B cell (primary cell): ENCODE measurements around the gene TPBG. TPM values are rescaled to one million over a fixed set of nuclear protein-coding genes. Genes with fewer than 3 reads are reported as not detected.

ENCODE experiments used
- ATAC-seq: fragments of 200-7000 bp; cut with Tn5 transposase; one replicate; pipeline ENCODE4 v1.10.0; 2021; ENCODE audit warnings: low read depth, mild to moderate bottlenecking, moderate number of reproducible peaks, moderate library complexity
- CTCF ChIA-PET: fragments of 350-600 bp; sonication (Branson Sonifier 250); formaldehyde crosslinking; loops from one replicate; lab custom pipeline; 2021; ENCODE audit warnings: antibody characterized with exemption, inconsistent platforms; lab: Charles Lee
- POLR2A ChIA-PET: fragments of 350-600 bp; sonication (Branson Sonifier 250); formaldehyde crosslinking; loops from one replicate; lab custom pipeline; 2021; ENCODE audit warnings: antibody characterized with exemption; lab: Charles Lee
- DNase-seq: peaks from one replicate; pipeline ENCODE4 v3.0.0; 2013
- H2AFZ ChIP-seq: 2 replicates; pipeline ENCODE4 v1.6.1; 2012; ENCODE audit warnings: mild to moderate bottlenecking, low read depth, low read length; ENCODE audit not compliant: insufficient read depth, poor library complexity, severe bottlenecking
- H3K27ac ChIP-seq, 2 donors: 1 replicate in 1 of 2; 2 replicates in 1 of 2; pipeline ENCODE4 v1.5.1; 2012 to 2013; ENCODE audit warnings: low read length in 2 of 2, mild to moderate bottlenecking in 2 of 2, moderate library complexity in 1 of 2
- H3K27me3 ChIP-seq, 4 experiments: fragments of 200-600 bp in 1 of 4; sonication (generic) in 1 of 4; replicated peaks in 1 of 4; 1 replicate in 2 of 4; 2 replicates in 2 of 4; pipeline versions ENCODE4 v1.6.1 to v1.7.0; 2013 to 2016; ENCODE audit warnings: low read length in 3 of 4, mild to moderate bottlenecking in 2 of 4, mixed read lengths in 1 of 4, moderate library complexity in 1 of 4; ENCODE audit not compliant: insufficient read depth in 4 of 4, control insufficient read depth in 3 of 4; ENCODE audit errors: control extremely low read depth in 1 of 4
- H3K36me3 ChIP-seq, 2 experiments: replicated peaks in 1 of 2; 1 replicate in 1 of 2; 2 replicates in 1 of 2; pipeline versions ENCODE4 v1.6.1 to v1.7.1; 2013; ENCODE audit warnings: low read length in 1 of 2; ENCODE audit not compliant: insufficient read depth in 2 of 2, control insufficient read depth in 1 of 2; ENCODE audit errors: control extremely low read depth in 1 of 2, extremely low read depth in 1 of 2
- H3K4me1 ChIP-seq, 2 donors: fragments of 200-600 bp in 1 of 2; sonication (generic) in 1 of 2; 1 replicate in 1 of 2; 2 replicates in 1 of 2; pipeline versions ENCODE4 v1.5.1 to v1.6.1; 2013 to 2017; ENCODE audit warnings: low read length in 2 of 2; ENCODE audit not compliant: control insufficient read depth in 2 of 2, insufficient read depth in 2 of 2
- H3K4me2 ChIP-seq: replicated peaks from 2 replicates; pipeline ENCODE3; 2012; ENCODE audit warnings: mild to moderate bottlenecking, low read depth, low read length; ENCODE audit not compliant: poor library complexity, severe bottlenecking
- H3K4me3 ChIP-seq, 5 experiments: fragments of 200-600 bp in 1 of 5; sonication (generic) in 1 of 5; 1 replicate in 3 of 5; 2 replicates in 2 of 5; pipeline versions ENCODE4 v1.5.1 to v1.7.0; 2011 to 2016; ENCODE audit warnings: low read length in 4 of 5, mild to moderate bottlenecking in 4 of 5, low read depth in 2 of 5, control low read depth in 1 of 5, moderate library complexity in 1 of 5; ENCODE audit not compliant: insufficient read depth in 1 of 5; ENCODE audit errors: control extremely low read depth in 1 of 5, extremely low read depth in 1 of 5
- H3K79me2 ChIP-seq: fragments of 200-600 bp; sonication (generic); one replicate; pipeline ENCODE4 v1.6.0; 2016; ENCODE audit warnings: low read length; ENCODE audit not compliant: control insufficient read depth, insufficient read depth
- H3K9ac ChIP-seq: fragments of 200-600 bp; sonication (generic); 2 replicates; pipeline ENCODE4 v1.6.1; 2017; ENCODE audit warnings: mild to moderate bottlenecking, low read length, moderate library complexity
- H3K9me3 ChIP-seq, 3 donors: one replicate each; pipeline versions ENCODE4 v1.6.1 to v1.7.1; 2013; ENCODE audit warnings: low read length in 2 of 3; ENCODE audit not compliant: control insufficient read depth in 2 of 3, insufficient read depth in 1 of 3; ENCODE audit errors: control extremely low read depth in 1 of 3
- H4K20me1 ChIP-seq: 2 replicates; pipeline ENCODE4 v1.6.0; 2012; ENCODE audit warnings: mild to moderate bottlenecking, low read length; ENCODE audit not compliant: insufficient read depth, control insufficient read depth, poor library complexity, severe bottlenecking
- H3K27ac Mint-ChIP-seq: one replicate; pipeline ENCODE4 v1.8.0; 2021; ENCODE audit warnings: mixed read lengths
- H3K27me3 Mint-ChIP-seq: one replicate; pipeline ENCODE4 v1.8.0; 2021; ENCODE audit warnings: mixed read lengths
- H3K4me1 Mint-ChIP-seq: one replicate; pipeline ENCODE4 v1.8.0; 2021; ENCODE audit warnings: mixed read lengths
- H3K4me3 Mint-ChIP-seq: one replicate; pipeline ENCODE4 v1.8.0; 2021; ENCODE audit warnings: mixed read lengths
- H3K9me3 Mint-ChIP-seq: one replicate; pipeline ENCODE4 v1.8.0; 2022; ENCODE audit warnings: mixed read lengths; ENCODE audit not compliant: insufficient read depth
- EZH2 ChIP-seq: IDR thresholded peaks from 2 replicates; pipeline ENCODE4 v1.6.1; 2012; ENCODE audit warnings: borderline replicate concordance, low read depth, mild to moderate bottlenecking, moderate library complexity, low read length; ENCODE audit not compliant: insufficient read depth, poor library complexity, severe bottlenecking
- WGBS: methylation state at CpG from one replicate; pipeline ENCODE4 v1.1.5; 2013; ENCODE audit warnings: missing lambda C conversion rate; ENCODE audit not compliant: insufficient coverage; 5-methylcytosine and 5-hydroxymethylcytosine counted together
- intact Hi-C: fragments of 100-400 bp; cut with micrococcal nuclease; formaldehyde crosslinking; loops from one replicate; pipeline ENCODE4 v1.10.0; 2022
- polyA plus RNA-seq: library from polyadenylated mRNA; depleted of rRNA; stranded (reverse); fragments of >200 nt; gene quantifications from 2 replicates; pipeline ENCODE4 v1.2.3, GENCODE V29; 2012
- total RNA-seq, 2 donors: library from RNA; stranded (reverse); fragments of 120-200 nt in 1 of 2; gene quantifications; 1 replicate in 1 of 2; 2 replicates in 1 of 2; pipeline versions ENCODE4 v1.2.3 to v1.2.4, GENCODE V29; 2013 to 2022
- TF ChIP-seq, protein P1 (sequence below): fragments of 200-600 bp; IDR thresholded peaks from one replicate; pipeline ENCODE4 v1.8.0; 2022; ENCODE audit warnings: antibody characterized with exemption, mild to moderate bottlenecking

The TPBG gene
- total and polyA plus RNA-seq, 2 donors (not counting 1 experiment from before 2014, with no cell fraction given), result 0.03 TPM; not detected in 1

DNA sequence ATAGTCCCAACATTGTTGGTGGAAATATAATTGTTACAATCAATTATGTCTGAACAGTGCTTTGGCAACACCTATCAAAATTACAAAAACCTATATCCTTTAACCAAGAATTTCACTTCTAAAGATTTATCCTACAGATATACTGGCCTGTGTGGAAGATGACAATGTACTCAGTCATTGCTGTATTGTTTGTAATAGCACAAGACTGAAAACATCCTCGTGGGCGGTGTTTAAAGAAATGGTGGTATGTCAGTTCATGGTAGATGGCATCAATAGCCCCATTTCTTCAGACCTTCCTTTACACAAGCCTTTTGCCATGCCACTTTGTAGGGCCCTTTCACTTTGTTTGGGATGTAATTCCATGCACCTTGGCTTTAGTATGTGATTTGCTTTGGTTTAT is 9.8 kb upstream of the TPBG start:
- Histone ChIP-seq H2AFZ (no peak overlapping the region), H3K9me3 (no peaks in the 10 kb centered on the region), H4K20me1 (no peaks in the 10 kb centered on the region), H3K27ac (no peak overlapping the region), H3K4me2 (no peak overlapping the region), H3K9ac (no peak overlapping the region), H3K79me2 (no peaks in the 10 kb centered on the region), H3K27me3 (no peaks in the 10 kb centered on the region), H3K4me1 (no peaks in the 10 kb centered on the region), H3K4me3 (no peak overlapping the region), H3K36me3 (no peaks in the 10 kb centered on the region)
- ChIA-PET CTCF (no interaction called here), POLR2A (no interaction called here)
- Mint-ChIP-seq H3K27me3 (peaks cover 8% of the 10 kb centered on the region), H3K4me1 (no peaks in the 10 kb centered on the region), H3K4me3 (no peak overlapping the region), H3K9me3 (no peaks in the 10 kb centered on the region), H3K27ac (no peak overlapping the region)
- DNase-seq (no peak), ATAC-seq (no peak)
- WGBS, result no CpG with 5 or more reads among the region's 2 CpGs
- intact Hi-C loops, result no loop called here
- TF ChIP-seq, protein P1, sequence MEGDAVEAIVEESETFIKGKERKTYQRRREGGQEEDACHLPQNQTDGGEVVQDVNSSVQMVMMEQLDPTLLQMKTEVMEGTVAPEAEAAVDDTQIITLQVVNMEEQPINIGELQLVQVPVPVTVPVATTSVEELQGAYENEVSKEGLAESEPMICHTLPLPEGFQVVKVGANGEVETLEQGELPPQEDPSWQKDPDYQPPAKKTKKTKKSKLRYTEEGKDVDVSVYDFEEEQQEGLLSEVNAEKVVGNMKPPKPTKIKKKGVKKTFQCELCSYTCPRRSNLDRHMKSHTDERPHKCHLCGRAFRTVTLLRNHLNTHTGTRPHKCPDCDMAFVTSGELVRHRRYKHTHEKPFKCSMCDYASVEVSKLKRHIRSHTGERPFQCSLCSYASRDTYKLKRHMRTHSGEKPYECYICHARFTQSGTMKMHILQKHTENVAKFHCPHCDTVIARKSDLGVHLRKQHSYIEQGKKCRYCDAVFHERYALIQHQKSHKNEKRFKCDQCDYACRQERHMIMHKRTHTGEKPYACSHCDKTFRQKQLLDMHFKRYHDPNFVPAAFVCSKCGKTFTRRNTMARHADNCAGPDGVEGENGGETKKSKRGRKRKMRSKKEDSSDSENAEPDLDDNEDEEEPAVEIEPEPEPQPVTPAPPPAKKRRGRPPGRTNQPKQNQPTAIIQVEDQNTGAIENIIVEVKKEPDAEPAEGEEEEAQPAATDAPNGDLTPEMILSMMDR, result no peak

DNA sequence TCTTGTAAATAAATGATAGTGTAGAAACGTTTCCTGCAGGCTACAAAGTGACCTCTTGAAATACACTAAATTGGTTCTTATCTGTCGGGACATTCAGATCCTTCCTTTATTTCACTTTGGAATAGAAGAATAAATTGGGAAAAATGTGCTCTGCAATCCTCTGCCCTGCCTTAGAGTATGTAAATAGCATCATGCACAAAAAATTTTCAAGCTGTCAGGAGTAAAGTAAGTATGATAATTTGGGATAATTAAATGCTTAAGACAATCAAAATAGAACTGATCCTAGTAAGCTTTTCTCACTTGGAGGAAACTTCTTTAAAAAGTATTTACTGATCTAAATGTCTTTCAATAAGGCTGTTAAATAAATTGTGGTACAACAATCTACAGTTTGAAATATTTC is 3.1 kb upstream of the TPBG start:
- POLR2A ChIA-PET, result no interaction called here
- ATAC-seq, result no peak
- H3K27me3 ChIP-seq, result peaks cover 0 to 32% (median 22%) of the 10 kb centered on the region in 4 experiments
- H3K36me3 ChIP-seq, result no peaks in the 10 kb centered on the region
- peaks cover 20 to 23% of the 10 kb centered on the region in 2 donors for H3K4me1 ChIP-seq
- Mint-ChIP-seq H3K27me3 (peaks cover 51% of the 10 kb centered on the region), H3K9me3 (no peaks in the 10 kb centered on the region), H3K27ac (no peak overlapping the region), H3K4me3 (no peak overlapping the region), H3K4me1 (peaks cover 19% of the 10 kb centered on the region)
- no peaks in the 10 kb centered on the region for H3K9me3 ChIP-seq
- H4K20me1 ChIP-seq, result no peaks in the 10 kb centered on the region
- H3K79me2 ChIP-seq, result no peaks in the 10 kb centered on the region
- no peak overlapping the region for H2AFZ ChIP-seq
- H3K4me3 ChIP-seq, result no peak overlapping the region
- H3K4me2 ChIP-seq, result no peak overlapping the region
- TF ChIP-seq EZH2, result no peak
- TF ChIP-seq, protein P1, result no peak
- no peak overlapping the region for H3K27ac ChIP-seq
- intact Hi-C loops, result no loop called here
- CTCF ChIA-PET, result no interaction called here
- WGBS, result no CpG with 5 or more reads among the region's 2 CpGs
- no peak for DNase-seq
- H3K9ac ChIP-seq, result no peak overlapping the region
